IPS-NIHi7 (cell line): Measurements from ENCODE around the gene PTH2.

Experiments used
- DNase-seq: peaks from one replicate; pipeline ENCODE4 v3.0.0; 2012; ENCODE audit warnings: mixed read lengths; ENCODE audit errors: extremely low spot score

The PTH2 gene

DNA sequence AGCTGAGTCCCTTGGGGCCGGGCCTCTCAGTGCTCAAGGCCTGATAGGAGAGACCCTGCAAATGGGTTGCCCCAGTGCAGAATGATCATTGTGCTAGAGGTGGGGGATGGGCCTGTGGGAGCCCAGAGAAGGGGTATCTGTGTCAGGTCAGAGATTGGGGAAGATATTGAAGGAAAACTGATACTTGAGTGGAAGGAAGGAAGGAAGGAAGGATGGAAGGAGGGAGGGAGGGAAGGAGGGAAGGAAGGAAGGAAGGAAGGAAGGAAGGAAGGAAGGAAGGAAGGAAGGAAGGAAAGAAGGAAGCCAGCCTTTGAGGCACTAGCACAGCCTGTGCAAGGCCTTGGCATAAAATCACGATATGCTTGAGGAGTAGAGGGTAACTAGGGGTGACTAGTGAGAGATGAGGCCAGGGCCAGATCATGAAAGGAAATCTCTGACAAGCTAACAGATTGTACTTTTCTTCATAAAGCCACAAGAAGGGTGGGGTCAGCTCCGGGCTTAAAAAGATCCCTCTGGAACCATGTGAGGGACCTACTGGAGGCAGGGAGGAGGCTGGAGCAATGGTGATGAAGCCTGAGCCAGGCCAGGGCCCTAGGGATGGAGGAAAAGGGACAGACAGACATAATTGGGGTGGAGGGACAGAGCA is 11.4 kb downstream of the PTH2 start:
- no peak for DNase-seq

DNA sequence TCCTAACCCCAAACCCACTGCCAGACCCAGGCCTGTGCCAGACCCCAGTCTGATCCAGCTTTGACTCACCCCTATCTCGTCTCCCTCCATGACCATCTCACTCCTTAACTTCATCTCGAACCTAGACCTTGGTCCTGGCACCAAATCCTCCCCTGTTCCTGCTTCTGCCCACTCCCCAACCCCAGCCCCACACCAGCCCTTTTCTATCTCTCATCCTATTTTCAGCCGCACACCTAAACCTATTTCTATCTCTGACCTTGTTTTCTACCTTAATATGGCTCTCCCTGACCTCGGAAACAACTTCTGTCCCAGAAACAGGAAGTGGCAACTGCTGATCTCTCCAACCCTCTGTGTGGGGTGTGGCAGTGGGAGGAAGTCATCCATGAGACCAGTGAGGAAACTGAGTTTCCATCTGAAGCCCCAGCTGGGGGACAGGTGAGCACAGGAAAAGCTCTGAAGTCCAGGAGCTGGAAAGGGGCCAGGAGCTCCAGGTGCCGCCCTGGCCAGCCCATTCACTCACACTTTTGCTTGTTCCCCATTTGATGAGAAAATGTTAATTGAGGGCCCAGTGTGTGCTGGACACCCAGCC is 13.7 kb downstream of the PTH2 start:
- DNase-seq, result no peak

- no peak for DNase-seq
Measured at GRCh38 chr19:49408816-49409440, 14.3 kb downstream of the PTH2 start.

- DNase-seq, result no peak
Measured at GRCh38 chr19:49407482-49408015, 15.7 kb downstream of the PTH2 start.

DNA sequence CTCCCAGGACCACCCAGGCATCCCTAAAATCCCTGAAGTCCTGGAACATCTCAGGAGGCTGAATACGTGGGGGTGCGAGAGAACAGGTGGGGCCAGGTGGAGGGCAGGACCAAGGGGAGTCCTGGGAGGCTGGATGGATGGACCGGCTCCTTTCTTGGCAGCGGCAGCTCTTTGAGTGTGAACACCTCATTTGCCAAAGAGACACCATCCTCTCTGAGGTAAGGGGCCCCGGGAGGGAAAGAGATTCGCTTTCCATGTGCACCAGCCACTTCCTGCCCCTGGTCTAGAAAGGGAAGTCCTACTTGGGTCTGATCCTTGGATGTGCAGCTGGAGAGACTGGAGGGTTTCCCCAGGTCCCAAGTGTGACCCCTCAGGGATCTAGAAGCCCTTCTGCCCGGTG is 16.2 kb downstream of the PTH2 start:
- no peak for DNase-seq

DNA sequence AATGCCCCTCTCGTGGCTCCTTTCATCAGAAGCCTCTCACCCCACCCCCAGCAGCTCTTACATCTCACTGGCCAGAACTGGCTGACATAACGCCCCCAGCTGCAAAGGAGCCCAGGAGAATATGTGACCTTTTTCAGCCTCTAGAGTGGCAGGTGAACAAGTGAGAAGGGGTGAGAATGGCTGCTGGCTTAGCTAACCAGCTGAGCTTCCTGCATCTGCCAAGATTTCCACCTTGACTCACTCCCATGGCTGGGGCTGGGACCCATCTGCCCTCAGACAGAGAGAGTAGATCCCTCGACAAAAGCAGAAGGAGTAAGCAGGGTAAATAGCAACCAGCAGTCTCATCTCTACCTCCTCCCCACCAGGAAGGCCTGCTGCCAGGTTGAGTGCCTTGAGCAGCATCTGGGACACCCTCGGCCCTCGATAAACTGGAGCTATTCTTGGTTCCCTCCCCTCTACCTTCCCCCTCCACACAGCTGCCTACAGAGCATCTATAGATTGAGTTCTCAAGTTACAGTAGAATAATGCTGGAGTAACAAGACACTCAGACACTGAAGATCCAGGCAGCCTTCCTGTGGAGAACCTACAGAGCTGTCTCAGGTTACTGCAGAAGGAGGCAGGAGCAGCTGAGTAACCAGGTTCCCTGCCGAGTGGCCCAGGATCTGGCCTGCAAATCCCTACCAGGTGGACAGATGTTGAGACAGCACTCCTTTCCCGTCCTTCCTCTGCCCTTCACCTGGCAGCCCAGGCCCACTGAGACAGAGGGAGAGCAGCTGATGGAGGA is 19.6 kb downstream of the PTH2 start:
- DNase-seq, result peak; percentile 78

DNA sequence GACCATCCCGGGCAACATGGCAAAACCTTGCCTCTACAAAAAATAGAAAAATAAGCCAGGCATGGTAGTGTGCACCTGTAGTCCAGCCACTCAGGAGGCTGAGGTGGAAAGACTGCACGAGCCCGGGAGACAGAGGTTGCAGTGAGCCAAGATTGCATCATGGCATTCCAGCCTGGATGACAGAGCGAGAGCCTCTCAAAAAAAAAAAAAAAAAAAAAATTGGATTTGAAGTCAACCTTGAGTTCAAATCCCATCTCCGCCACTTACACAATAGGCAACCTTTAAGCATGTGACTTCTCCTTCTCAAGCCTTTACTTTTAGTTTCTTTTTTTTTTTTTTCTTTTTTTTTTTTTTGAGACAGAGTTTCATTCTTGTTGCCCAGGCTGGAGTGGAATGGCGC is 23.2 kb downstream of the PTH2 start:
- DNase-seq, result no peak

DNA sequence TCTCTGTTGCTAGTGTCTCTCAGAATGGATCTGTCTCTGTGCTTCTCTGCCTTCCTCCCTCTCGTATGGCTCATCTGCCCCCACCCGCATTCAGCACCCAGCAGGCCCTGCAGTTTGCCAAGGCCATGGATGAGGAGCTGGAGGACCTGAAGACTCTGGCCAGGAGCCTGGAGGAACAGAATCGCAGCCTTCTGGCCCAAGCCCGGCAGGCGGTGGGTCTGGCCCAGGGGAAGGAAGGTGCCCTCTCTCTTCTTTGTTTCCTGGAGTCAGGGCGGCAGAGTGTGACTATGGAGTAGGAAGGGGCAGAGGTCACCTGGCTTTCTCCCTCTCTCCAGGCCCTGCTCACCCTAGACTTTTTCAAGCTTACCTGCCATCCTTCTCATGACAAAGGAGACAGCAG is 24.3 kb downstream of the PTH2 start:
- DNase-seq, result no peak

GRCh38 chr19:49398001-49398615 is 25.1 kb downstream of the PTH2 start:
- no peak for DNase-seq

DNA sequence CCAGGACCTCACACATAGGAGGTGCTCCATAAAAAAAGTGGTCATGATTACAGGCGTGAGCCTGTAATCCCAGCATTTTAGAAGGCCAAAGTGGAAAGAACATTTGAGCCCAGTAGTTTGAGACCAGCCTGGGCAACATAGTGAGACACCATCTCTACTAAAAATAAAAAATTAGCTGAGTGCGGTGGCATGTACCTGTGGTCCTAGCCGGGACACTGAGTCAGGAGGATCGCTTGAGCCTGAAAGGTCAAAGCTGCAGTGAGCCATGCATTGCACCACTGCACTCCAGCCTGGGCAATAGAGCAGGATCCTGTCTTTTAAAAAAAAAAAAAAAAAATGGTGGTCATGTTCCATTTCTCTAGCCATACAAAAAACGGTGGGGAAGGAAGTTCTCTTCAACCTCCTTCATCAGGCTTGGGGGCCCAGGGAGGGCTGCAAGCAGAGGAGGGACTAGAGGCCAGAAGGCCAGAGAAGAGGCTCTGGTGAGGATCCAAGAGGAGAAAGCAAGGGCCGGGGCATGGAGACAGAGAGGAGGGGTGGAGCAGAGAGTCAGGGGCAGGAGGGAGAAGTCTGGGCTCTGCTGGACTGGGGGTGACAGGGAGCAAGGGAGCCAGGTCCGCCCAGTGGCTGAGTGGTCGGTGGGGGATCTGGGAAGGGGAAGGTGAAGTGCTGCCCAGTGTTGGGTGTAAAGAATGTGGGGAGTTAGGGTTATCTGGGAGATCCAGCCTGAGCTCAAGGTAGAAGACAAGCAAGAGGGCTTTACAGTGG is 26.3 kb downstream of the PTH2 start:
- DNase-seq, result no peak

DNA sequence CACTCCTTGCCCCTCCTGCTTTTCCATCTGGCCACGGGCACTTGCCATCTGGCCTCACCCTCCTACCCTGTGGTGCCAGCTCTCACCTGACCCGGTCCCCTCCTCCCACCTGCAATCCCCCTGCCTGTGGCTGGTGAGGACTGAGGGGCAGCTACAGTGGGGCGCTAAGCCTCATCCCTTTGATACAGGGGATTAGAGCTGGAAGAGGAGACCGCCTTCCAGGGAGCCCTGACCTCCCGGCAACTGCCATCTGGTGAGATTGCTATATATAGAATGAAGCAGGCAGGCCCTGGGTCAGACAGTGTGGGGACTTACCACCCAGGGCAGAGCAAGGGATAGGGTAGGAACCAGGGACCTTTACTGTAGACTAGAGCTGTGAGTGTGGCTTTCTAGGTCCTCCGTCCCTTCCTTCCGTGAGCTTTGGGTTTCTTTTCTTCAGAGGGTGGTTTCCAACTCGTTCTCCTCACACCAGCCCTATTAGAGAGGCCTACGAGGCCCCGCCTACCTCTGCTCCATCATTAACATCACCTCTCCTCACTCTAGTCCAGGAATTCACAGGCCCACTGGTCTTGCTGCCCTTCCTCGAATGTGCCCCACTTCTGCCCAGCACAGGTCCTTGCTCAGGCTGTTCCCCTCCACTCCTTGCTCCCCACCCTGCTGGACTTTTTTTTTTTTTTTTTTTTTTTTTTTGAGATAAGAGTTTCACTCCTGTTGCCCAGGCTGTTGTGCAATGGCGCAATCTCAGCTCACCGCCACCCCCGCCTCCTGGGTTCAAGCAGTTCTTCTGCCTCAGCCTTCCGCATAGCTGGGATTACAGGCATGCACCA is 27.4 kb downstream of the PTH2 start:
- DNase-seq, result no peak

- no peak for DNase-seq
Measured at GRCh38 chr19:49393881-49394280, 29.4 kb downstream of the PTH2 start.

DNA sequence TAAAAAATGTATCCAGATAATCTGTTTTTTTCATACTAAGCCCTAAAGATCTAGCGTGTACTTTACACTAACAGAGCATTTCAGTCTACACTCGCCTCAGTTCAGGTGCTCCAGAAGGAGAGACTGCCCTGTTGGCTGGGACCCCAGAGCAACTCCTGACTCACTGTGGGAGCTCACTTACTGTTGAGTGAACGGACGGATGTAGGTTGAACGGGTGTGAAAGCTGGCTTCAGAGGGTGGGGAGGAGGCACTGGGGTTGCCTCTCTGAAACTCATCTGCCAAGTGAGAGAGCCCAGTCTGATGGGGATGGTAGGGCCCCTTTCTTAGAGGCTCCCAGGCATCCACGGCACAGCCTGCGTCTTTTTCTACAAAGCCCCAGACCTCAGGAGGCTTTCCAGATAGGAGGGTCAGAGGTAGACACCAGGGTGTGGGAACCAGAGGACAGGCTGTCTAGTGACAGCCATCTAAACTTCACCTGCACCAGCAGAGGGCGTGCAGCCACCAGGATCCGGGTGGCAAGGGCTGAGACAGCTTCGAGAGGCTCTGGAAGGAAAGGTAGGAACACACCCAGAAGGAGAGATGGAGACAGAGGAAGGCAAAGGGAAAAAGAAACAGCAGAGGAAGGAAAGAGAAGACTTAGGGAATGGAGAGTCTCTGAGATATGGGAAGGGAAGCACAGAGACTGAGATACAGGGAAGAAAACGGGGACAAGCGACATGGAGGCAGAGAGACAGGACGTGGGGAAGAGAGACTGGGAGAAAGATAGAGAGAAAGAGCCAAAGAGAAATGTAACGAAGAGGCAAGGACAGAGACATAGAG is 31.5 kb downstream of the PTH2 start:
- peak; percentile 94 for DNase-seq

DNA sequence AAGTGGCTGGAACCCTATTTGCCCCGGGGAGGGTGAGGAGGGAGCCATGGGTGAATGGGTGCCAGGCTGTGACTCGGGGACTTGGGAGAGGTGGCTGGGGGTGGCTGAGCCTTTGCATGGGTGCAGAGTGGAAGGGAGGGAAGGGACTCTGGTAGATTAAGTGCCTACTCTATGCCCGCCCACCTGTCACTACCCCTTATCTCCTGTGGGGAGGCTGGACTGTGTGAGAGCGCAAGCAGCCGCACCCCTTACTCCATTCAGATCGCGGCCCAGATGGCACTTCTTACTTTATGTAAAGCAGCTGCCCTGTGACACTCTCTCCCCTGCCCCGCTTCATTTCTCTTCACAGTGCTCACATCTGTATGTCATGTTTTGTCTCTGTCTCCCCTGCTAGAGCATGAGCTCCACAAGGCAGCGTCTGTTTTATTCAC is 32.3 kb downstream of the PTH2 start:
- DNase-seq, result no peak

DNA sequence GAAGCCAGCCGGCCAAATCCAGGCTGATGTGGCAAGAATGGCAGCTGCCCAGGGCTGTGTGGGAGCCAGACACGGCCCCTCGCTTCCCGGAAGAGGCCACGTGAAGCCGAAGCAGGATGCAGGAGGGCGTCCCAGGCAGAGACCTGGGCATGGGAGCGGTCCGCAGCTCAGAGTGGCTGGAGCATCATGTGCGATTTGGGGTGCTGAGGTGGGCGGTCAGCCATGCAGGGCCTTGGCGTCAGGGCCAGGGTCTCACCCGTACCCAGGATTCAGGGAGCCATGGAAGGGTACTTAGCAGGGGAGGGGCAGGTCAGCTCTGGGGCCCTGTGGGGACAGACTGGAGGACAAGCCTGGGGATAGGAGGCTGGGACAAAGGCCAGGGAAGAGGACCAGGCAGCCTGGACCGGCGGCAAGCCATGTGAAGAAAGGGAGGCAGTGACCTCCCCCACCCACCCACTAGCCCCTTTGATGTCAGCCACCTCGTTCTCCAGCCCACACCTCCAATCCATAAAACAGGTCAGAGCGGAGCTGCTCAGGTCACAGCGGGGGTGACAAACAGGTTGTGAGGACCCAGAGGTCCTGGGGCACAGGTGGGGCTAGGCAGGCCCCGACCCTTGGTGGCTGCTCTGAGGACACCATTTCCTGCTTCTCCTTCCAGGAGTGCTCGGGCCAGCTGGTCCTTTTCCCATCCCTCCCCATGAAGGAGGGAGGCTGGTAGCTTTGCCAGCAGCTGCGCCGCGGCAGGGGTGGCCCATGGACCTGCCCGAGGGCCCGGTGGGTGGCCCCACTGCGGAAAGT is 32.9 kb downstream of the PTH2 start:
- DNase-seq, result no peak

GRCh38 chr19:49389406-49389805 is 33.8 kb downstream of the PTH2 start:
- DNase-seq, result no peak

GRCh38 chr19:49387936-49388372 is 35.3 kb downstream of the PTH2 start, which contains the start of gene KASH5:
KASH5 (plus strand) TSS chr19:49388249; CDS start chr19:49390884, 2,635 bp downstream.
- DNase-seq, result no peak

DNA sequence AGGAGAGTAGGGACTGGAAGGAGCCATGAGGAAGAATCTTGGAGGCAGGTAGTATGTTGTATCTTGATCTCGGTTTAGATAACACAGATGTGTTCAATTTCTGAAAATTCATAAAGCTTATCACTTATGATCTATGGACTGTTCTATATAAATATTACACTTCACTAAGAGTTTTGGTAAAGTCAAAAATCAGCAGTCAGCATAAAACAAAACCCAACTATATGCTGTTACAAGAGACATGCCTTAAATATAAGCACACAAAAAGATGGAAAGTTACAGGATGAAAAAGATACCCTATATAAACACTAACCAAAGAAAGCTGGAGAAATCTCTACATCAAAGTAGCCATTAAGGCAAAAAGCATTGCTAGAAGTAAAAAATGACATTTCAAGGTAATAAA is 39.6 kb downstream of the PTH2 start:
- DNase-seq, result no peak
